Stromal cell of bone marrow (primary cell): ENCODE results near the gene PYDC2.
"Not testable (repeated sequence)": the region's sequence is repeated elsewhere in the genome, so short reads cannot be mapped to it uniquely, and the experiment has no call there.

ENCODE experiments used
- DNase-seq: peaks from one replicate; pipeline ENCODE4 v3.0.0-alpha.2; 2012; ENCODE audit warnings: low read depth

Gene PYDC2

GRCh38 chr3:191470080-191470479 is 9.1 kb downstream of the PYDC2 start:
- DNase-seq = no peak

- DNase-seq = no peak
These were observed 9.6 kb downstream of the PYDC2 start for GRCh38 chr3:191470545-191470944.

GRCh38 chr3:191473661-191474198 is 12.8 kb downstream of the PYDC2 start:
- no peak for DNase-seq

GRCh38 chr3:191476066-191476772 is 15.3 kb downstream of the PYDC2 start:
- no peak for DNase-seq

- not testable (repeated sequence) for DNase-seq
These were observed 23.0 kb downstream of the PYDC2 start for GRCh38 chr3:191483994-191484393.

GRCh38 chr3:191484461-191484860 is 23.5 kb downstream of the PYDC2 start:
- no peak for DNase-seq

- peak; percentile 9 for DNase-seq
These were observed 31.6 kb downstream of the PYDC2 start for GRCh38 chr3:191492601-191493000.

- no peak for DNase-seq
These were observed 32.4 kb downstream of the PYDC2 start for GRCh38 chr3:191493336-191493735.

GRCh38 chr3:191499307-191500080 is 38.5 kb downstream of the PYDC2 start:
- DNase-seq = peak; percentile 20

GRCh38 chr3:191500892-191501291 is 39.9 kb downstream of the PYDC2 start:
- no peak for DNase-seq

GRCh38 chr3:191502583-191502982 is 41.6 kb downstream of the PYDC2 start:
- DNase-seq = no peak

GRCh38 chr3:191509078-191509477 is 48.1 kb downstream of the PYDC2 start:
- no peak for DNase-seq
